GM12874 (cell line): ENCODE measurements around the gene LYVE1.

Experiments used
- TF ChIP-seq, protein P1 (sequence below): IDR thresholded peaks from 2 replicates; pipeline ENCODE4 v1.5.1; 2011; ENCODE audit warnings: low read depth, mild to moderate bottlenecking, control low read depth, low read length, moderate library complexity; ENCODE audit not compliant: insufficient read depth

Gene LYVE1

GRCh38 chr11:10568486-10568941, at the start of gene LYVE1:
TSS of gene LYVE1 (minus strand) at chr11:10568665. CDS start at chr11:10568532, 133 bp downstream.
- TF ChIP-seq, protein P1, sequence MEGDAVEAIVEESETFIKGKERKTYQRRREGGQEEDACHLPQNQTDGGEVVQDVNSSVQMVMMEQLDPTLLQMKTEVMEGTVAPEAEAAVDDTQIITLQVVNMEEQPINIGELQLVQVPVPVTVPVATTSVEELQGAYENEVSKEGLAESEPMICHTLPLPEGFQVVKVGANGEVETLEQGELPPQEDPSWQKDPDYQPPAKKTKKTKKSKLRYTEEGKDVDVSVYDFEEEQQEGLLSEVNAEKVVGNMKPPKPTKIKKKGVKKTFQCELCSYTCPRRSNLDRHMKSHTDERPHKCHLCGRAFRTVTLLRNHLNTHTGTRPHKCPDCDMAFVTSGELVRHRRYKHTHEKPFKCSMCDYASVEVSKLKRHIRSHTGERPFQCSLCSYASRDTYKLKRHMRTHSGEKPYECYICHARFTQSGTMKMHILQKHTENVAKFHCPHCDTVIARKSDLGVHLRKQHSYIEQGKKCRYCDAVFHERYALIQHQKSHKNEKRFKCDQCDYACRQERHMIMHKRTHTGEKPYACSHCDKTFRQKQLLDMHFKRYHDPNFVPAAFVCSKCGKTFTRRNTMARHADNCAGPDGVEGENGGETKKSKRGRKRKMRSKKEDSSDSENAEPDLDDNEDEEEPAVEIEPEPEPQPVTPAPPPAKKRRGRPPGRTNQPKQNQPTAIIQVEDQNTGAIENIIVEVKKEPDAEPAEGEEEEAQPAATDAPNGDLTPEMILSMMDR: no peak

- TF ChIP-seq, protein P1: no peak
Measured at GRCh38 chr11:10617551-10617950, 49.1 kb upstream of the LYVE1 start.

DNA sequence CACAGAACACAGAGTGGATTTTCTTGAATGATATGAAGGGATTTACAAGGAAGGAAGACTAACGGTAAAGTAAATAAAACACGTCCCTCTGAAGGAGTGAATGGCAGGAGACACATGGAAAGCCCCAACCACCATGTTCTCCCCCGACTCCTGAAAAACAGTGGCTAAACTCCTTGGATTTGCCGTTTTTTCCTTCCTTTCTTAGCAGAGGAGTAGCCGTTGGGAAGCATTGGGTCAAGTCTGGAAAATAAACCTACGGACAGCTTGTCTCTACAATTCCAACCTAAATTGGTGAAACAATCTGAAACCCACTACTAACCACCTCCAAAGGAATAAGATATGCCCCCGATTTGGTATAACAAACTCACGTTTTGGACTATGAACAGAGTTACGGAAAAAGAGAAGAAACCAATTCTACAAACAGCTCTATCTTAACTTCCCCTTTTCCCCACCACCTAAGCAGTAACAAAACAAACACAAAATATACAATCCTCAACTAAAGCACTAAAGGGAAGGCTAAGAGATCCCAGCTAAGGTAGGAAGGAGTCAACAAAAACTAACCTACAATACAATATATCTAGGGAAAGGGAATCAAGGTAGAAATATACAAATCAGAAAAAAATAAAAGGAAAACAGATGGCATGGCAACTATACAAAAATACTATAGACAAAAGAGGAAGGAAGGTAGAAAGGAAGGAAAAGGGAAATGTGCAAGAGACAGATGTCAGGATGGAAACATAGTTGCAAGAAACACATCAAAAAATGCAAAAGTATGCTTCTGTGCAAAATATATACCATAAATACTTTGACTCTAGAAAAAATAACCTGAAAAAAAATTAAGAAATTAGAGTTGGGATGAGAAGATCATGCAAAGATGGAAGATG, 43.8 kb upstream of the LYVE1 start:
- TF ChIP-seq, protein P1: no peak

DNA sequence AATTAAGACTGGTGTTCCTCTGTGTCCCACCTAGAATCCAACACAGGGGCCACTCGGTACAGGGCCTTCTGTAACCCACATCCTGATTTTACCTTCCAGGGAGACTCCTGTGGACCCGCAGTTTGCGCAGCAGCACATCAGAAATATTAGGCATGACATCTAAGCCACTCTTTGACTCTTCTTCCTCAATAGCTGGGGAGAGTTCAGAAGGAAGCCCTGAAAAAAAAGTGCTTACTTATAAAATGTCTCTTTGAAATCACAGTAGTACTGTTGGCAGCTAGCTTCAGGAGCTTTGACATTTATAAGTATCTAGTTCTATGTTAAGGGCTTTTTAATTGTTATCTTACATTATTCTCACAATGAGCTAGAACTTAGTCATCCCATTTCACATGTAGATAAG, 41.2 kb upstream of the LYVE1 start:
- TF ChIP-seq, protein P1: no peak

DNA sequence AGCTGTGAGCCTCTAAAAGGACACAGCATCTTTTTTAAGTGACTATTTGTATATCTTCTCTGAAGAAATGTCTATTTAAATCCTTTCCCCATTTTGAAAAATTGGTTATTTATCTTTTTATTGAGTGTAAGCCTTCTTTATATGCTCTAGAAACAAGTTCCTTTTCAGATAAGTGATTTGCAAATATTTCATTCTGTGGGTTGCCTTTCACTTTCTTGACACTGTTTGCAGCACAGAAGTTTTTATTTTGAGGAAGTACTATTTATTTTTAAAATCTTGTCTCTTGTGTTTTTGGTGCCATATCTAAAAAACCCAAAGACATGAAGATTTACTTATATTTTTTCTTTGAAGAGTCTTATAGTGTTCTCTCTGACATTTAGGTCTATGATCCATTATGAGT, 40.1 kb upstream of the LYVE1 start:
- TF ChIP-seq, protein P1: no peak

DNA sequence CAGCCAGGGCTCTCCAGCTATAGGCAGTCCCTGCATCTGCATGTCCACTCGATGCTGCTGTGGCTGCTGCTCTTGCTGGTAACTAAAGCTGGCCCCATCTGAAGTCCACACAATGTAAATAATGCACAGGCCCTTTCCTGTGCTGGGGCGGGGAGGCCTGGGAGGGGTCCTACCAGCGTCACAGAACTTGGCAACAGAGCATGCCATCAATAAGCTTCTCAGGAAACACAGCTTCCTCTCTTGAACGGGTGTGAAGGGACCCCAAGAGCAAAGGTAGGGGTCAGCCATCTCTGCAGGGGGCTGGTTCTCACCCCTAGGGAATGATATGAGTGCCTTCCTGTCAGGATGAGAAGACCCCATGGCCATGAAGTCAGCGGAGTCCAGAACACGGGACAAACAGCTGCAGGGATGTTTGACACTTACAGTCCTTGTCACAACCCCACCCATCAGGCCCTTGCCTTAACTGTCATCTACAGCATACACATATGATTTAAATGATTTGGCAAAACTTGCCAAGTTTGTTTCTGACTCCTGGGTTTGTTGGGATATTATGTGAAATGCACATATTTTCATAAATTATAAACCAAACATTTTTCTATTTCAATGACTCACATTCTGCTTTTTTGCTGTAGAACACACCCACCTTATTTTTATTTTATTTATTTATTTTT, 39.1 kb upstream of the LYVE1 start:
- TF ChIP-seq, protein P1: no peak

DNA sequence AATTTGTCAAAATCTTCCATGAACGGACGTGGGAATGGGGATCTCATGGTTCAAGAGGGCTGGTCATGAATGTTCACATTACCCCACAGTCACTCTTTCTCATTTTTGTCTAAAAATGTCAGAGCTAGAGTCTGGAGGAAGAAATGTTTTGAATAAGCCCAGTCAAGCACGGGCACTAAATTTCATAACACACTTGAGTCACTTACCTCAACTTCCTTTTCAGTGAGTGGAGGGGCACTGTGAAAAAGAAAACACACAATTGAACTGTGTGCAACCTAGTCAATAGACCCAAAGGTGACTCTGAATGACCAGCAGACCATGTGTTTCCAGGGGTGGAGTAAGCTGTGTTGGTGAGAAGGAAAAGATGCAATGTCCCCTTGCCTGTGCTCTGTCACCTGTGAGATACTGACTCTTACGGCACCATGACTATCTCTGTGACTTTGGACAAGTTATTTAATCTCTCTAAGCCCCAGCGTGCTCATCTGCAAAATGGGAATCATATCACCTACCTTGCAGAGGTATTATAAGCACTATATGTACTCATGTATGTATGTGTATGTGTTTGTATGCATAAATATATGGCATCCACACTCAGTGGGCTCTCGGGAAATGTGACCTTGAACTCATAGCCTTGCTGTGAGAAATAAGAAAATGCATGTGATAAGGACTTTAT, 38.2 kb upstream of the LYVE1 start:
- TF ChIP-seq, protein P1: no peak
